Thymus (tissue), 11 donors: ENCODE measurements around the gene USP15. TPM values are rescaled to one million over a fixed set of nuclear protein-coding genes. Genes with fewer than 3 reads are reported as not detected.
"Not testable (repeated sequence)": the region's sequence is repeated elsewhere in the genome, so short reads cannot be mapped to it uniquely, and the experiment has no call there.

ENCODE experiments used
- DNase-seq, 9 donors: peaks; one replicate each; pipeline ENCODE4 v3.0.0-alpha.2; 2013; ENCODE audit warnings: low spot score in 9 of 9, low read depth in 6 of 9, missing footprints in 1 of 9
- H3K27ac ChIP-seq, 2 donors: one replicate each; pipeline ENCODE4 v1.5.1; 2013; ENCODE audit warnings: control low read depth in 1 of 2, low read depth in 1 of 2, low read length in 1 of 2, mild to moderate bottlenecking in 1 of 2, moderate library complexity in 1 of 2
- H3K27me3 ChIP-seq, 2 donors: one replicate each; pipeline ENCODE4 v1.5.1; 2013; ENCODE audit warnings: low read length in 1 of 2; ENCODE audit not compliant: control insufficient read depth in 2 of 2, insufficient read depth in 1 of 2
- H3K36me3 ChIP-seq, 2 donors: one replicate each; pipeline ENCODE4 v1.5.1; 2013; ENCODE audit warnings: low read length in 1 of 2, mild to moderate bottlenecking in 1 of 2, moderate library complexity in 1 of 2; ENCODE audit not compliant: control insufficient read depth in 2 of 2, insufficient read depth in 2 of 2
- H3K4me1 ChIP-seq, 2 donors: one replicate each; pipeline ENCODE4 v1.5.1; 2013; ENCODE audit warnings: low read length in 2 of 2; ENCODE audit not compliant: control insufficient read depth in 2 of 2, insufficient read depth in 2 of 2
- H3K4me3 ChIP-seq, 2 donors: one replicate each; pipeline ENCODE4 v1.5.1; 2013; ENCODE audit warnings: low read length in 2 of 2, control low read depth in 1 of 2, mild to moderate bottlenecking in 1 of 2
- H3K9me3 ChIP-seq, 2 donors: one replicate each; pipeline ENCODE4 v1.5.1; 2013; ENCODE audit warnings: low read length in 1 of 2, mild to moderate bottlenecking in 1 of 2; ENCODE audit not compliant: control insufficient read depth in 2 of 2, insufficient read depth in 1 of 2
- WGBS: extraction: QIAGEN DNeasy Blood & Tissue Kit; methylation state at CpG from one replicate; pipeline ENCODE4 v1.1.7; 2013; 5-methylcytosine and 5-hydroxymethylcytosine counted together
- polyA plus RNA-seq: library from polyadenylated mRNA; stranded (reverse); fragments of 200-250 nt; gene quantifications from one replicate; pipeline ENCODE4 v1.2.3, GENCODE V29; 2013
- total RNA-seq: library from RNA; stranded (reverse); fragments of 120-200 nt; gene quantifications from one replicate; pipeline ENCODE4 v1.2.4, GENCODE V29; 2013
- donor health status: healthy.

The USP15 gene
- total and polyA plus RNA-seq, 2 donors = 108 to 201 TPM

DNA sequence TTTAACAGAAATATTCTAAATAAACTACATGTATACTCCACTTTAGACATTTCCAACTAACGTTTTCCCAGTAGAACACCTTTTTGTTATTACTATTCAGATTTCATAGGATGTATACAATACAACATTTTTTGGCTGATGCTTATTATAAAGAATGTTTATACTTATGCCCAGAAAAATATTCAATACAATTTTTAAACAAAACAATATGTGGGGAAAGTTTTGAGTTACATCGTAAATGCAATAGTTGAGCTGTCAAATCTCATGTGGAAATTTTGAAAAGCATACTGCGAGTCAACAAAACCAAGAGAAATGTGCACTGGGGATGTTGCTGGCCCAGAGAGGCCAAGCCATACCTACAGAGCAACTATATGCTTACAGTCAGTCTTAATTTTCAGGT lies 188.2 kb downstream of the USP15 start:
- Histone ChIP-seq H3K9me3 (peaks cover 0 to 8% of the 10 kb centered on the region in 2 donors), H3K36me3 (no peaks in the 10 kb centered on the region), H3K4me3 (no peak overlapping the region), H3K27ac (no peak overlapping the region), H3K27me3 (no peaks in the 10 kb centered on the region), H3K4me1 (no peaks in the 10 kb centered on the region)
- 95% methylated on average over 3 of the region's 3 CpGs for WGBS
- no peak for DNase-seq

DNA sequence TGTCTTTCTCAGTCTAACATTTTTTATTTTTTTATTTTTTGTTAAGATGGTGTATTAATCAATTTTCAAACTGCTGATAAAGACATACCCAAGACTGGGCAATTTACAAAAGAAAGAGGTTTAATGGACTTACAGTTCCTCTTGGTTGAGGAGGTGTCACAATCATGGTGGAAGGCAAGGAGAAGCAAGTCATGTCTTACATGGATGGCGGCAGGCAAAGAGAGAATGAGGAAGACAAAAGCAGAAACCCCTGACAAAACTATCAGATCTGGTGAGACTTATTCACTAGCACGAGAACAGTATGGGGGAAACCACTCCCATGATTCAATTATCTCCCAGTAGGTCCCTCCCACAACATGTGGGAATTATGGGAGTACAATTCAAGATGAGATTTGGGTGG lies 195.2 kb downstream of the USP15 start:
- 71% methylated on average over 2 of the region's 2 CpGs for WGBS
- H3K36me3 ChIP-seq, H3K27ac ChIP-seq, H3K9me3 ChIP-seq, H3K4me1 ChIP-seq, H3K4me3 ChIP-seq, H3K27me3 ChIP-seq, DNase-seq: not testable (repeated sequence)

DNA sequence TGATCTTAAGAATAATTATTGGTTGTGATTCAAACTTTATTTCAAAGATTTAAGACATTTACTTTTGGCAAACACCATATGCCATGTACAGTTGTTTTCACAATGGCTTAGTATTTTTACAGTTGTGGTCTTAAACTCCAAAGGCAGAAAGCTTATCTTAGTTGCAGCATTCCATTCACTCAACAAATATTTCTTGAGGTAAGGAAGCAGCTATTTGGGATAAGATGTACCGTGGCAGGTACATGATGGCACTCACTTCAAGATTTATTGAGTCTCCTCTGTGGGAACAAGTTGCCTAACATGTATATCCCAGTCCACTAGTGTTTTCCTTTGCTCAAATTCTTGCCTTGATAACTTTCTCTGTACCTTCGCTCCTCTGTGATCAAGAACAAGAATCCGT lies 198.4 kb downstream of the USP15 start:
- no peak for DNase-seq
- 98% methylated on average over 3 of the region's 3 CpGs for WGBS
- no peak overlapping the region for H3K4me3 ChIP-seq
- H3K4me1 ChIP-seq = no peaks in the 10 kb centered on the region
- no peaks in the 10 kb centered on the region for H3K36me3 ChIP-seq
- H3K9me3 ChIP-seq = peaks cover 0 to 4% of the 10 kb centered on the region in 2 donors
- H3K27ac ChIP-seq = no peak overlapping the region
- H3K27me3 ChIP-seq = no peaks in the 10 kb centered on the region

GRCh38 chr12:62459976-62460375 lies 199.8 kb downstream of the USP15 start:
- H3K36me3 ChIP-seq = no peaks in the 10 kb centered on the region
- no peak overlapping the region for H3K27ac ChIP-seq
- no peak overlapping the region for H3K4me3 ChIP-seq
- H3K9me3 ChIP-seq = peaks cover 0 to 4% of the 10 kb centered on the region in 2 donors
- DNase-seq = no peak
- H3K27me3 ChIP-seq = no peaks in the 10 kb centered on the region
- H3K4me1 ChIP-seq = no peaks in the 10 kb centered on the region

DNA sequence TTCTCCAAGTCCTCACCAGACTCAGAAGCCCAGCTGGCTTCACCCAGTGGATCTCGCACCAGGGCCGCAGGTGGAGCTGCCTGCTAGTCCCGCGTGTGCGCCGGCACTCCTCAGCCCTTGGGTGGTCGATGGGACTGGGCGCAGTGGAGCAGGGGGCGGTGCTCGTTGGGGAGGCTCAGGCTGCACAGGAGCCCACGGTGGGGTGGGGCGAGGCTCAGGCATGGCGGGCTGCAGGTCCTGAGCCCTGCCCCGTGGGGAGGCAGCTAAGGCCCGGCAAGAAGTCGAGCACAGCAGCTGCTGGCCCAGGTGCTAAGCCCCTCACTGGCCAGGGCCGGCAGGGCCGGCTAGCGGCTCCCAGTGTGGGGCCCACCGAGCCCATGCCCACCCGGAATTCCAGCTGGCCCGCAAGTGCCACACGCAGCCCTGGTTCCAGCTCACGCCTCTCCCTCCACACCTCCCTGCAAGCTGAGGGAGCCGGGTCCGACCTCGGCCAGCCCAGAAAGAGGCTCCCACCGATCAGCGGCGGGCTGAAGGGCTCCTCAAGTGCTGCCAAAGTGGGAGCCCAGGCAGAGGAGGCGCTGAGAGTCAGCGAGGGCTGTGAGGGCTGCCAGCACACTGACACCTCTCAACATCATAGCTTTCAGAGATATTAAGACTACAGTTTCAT lies 201.1 kb downstream of the USP15 start:
- not testable (repeated sequence) for H3K36me3 ChIP-seq, H3K9me3 ChIP-seq, H3K27ac ChIP-seq, H3K4me3 ChIP-seq, H3K27me3 ChIP-seq, H3K4me1 ChIP-seq, DNase-seq
- 95% methylated on average over 32 of the region's 32 CpGs for WGBS

DNA sequence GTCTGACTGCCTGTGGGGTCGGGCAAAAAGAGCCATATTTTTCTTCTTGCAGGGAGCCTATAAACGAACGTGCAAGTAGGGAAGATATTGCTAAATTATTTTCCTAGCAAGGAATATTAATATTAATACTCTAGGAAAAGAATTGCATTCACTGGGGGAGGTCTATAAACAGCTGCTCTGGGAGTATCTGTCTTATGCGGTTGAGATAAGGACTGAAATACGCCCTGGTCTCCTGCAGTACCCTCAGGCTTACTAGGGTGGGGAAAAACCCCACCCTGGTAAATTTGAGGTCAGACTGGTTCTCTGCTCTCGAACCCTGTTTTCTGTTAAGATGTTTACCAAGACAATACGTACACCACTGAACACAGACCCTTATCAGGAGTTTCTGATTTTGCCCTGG lies 203.0 kb downstream of the USP15 start:
- WGBS = 86% methylated on average over 7 of the region's 7 CpGs
- H3K27ac ChIP-seq, H3K4me1 ChIP-seq, H3K4me3 ChIP-seq, DNase-seq, H3K36me3 ChIP-seq, H3K27me3 ChIP-seq, H3K9me3 ChIP-seq: not testable (repeated sequence)

Other genes with a start within 250 kb of the USP15 start
- 21.4 TPM for gene MON2, start 206.4 kb downstream of the USP15 start, total RNA-seq
- 32.7 TPM for gene MON2, start 206.4 kb downstream of the USP15 start, polyA plus RNA-seq